Muscle of arm (tissue), 12 donors: ENCODE measurements around the gene PLIN5. TPM values are rescaled to one million over a fixed set of nuclear protein-coding genes. Genes with fewer than 3 reads are reported as not detected.
"Not testable (repeated sequence)": the region's sequence is repeated elsewhere in the genome, so short reads cannot be mapped to it uniquely, and the experiment has no call there.

Experiments used
- DNase-seq: peaks from one replicate; pipeline ENCODE4 v3.0.0-alpha.2; 2013
- polyA plus RNA-seq, 12 donors: library from polyadenylated mRNA; unstranded; fragments of 120-200 nt; gene quantifications; one replicate each; pipeline ENCODE4 v1.2.1, GENCODE V29; 2013; ENCODE audit not compliant: insufficient read length in 12 of 12

The PLIN5 gene
- polyA plus RNA-seq, 12 donors: 0.61 to 3.7 (median 2.5) TPM; not detected in 2

GRCh38 chr19:4570402-4570801, 35.4 kb upstream of the PLIN5 start:
- DNase-seq: no peak

- DNase-seq: no peak
Observed at GRCh38 chr19:4568886-4569285, 33.9 kb upstream of the PLIN5 start.

DNA sequence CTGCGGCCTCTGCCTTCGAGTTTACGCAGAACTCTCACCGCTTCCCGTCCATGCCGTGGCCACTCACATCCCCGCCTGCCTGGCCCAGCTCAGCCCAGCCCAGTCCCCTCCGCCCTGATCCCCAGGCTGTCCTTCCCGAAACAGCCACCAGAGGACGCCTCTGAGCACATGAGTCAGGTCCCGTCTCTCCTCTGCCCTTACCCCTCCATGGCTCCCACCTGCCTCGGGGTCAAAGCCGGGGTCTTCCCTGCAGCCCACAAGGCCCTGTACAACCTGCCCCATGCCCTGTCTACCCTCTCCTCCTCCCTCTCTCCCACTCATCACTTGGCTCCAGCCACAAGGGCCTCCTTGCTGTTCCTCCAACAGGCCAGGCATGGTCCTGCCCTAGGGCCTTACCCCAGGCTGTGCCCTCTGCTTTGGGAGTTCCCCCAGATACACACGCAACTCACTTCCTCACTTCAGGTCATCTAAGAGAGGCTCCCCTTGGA, 32.6 kb upstream of the PLIN5 start:
- peak; percentile 62 for DNase-seq

GRCh38 chr19:4566402-4567051, 31.5 kb upstream of the PLIN5 start:
- DNase-seq: no peak

- not testable (repeated sequence) for DNase-seq
Observed at GRCh38 chr19:4563562-4563961, 28.5 kb upstream of the PLIN5 start.

- not testable (repeated sequence) for DNase-seq
Observed at GRCh38 chr19:4562085-4562484, 27.1 kb upstream of the PLIN5 start.

GRCh38 chr19:4559569-4559968, 24.5 kb upstream of the PLIN5 start, which contains the start of gene SEMA6B:
Gene SEMA6B, minus strand, starts transcription at chr19:4559684. Its CDS starts 1,227 bp downstream, at chr19:4558457.
- DNase-seq: no peak

DNA sequence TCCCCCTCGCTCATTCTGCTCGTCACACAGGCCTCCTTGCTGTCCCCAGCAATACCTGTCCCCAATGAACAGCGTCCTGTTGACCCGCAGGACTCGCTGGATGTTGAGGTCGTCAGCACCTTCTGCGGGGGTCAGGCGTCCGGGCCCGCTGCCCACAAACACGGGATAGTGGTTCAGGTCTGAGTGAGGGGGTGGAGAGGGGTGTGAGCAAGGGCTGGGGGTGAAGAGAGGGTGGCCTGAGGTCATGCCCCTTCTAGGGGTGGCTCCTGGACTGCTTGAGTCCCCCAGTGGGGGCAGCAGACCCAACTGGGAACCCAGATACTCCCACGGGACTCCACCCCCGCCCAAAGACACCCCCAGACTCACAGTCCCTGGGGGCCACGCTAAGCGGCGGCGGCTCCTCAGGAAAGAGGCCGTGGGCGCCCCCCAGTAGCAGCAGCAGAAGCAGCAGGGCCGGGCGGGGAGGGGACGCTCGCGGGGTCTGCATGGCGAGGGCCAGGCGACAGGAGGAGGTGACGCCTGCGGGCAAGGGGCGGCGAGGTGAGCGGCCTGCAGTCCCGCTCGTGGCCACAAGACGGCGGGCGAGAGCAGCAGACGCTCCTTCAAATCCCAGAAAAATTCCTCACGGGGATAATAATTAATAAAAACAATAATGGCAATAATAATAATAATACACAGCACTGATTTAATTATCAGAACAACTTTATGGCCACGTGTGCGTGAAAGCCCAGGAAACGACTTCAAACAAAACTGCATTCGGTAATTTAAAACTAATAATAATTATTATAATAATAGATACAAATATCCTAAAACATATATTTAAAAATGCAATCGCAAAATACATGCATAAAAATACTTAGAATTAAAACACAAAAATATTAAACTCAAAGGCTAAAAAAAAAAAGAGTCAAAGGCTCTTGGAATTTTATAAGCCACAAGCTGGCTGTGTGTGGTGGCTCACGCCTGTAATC, 23.2 kb upstream of the PLIN5 start:
- no peak for DNase-seq

DNA sequence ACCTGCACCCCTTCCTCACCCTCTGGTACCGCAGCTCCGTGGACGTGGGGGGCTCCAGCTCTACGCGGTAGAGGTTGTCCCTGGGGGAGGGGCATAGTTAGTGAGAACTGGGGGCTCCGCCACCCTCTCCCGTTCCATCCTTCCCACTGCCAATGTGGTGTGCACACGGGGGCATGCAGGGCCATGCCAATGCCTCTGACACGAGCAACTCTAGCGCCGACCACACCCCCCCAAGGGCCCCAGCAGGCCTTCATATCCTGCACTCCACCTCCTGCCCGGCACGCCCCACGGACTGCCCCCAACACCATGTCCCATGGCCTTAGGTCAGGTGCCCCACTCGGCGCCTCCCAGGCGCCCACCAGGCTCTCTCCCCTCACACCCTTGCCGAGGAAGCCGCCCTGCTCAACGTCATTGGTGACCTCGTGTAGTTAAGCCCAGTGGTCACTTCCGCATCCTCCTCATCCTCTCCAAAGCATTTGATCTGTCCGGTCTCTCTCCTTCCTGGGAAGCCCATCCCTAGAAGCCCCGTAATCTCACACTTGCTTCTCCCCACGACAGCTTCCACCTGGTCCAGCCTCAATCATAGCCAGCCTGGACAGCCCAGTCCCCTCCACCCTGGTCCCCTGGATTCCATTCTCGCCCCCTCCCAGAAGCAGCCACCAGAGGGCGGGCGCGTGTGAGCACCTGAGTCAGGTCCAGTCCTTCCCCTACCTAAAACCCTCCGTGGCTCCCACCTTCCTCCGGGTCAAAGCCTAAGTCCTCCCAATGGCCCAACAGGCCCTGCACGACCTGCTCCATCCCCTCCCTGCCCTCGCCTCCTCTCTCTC, 22.3 kb upstream of the PLIN5 start:
- DNase-seq: no peak

DNA sequence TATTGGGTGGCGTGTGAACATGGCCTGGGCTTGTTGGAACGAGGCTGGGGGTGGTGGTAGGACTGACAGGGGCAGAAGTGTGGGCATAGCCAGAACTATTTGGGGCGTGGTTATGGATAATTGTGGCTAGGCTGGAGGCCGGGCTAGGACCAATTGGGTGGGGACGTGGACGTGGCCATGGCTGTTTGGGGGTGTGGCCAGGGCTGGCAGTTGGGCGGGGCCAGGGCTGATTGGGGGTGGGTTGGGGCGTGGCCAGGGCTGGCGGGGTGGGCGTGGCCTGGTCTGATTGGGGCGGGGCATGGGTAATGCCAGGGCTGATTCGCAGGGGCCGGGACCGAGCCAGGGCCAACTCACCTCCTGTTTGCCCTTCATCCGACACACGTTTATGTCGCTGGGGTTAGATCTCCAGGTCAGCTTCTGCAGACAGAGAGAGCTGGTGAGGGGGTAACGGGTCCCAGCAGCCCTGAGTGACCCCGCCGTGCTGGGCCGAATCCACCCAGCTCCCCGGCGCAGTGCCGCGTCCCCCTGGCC, 21.6 kb upstream of the PLIN5 start:
- DNase-seq: no peak

DNA sequence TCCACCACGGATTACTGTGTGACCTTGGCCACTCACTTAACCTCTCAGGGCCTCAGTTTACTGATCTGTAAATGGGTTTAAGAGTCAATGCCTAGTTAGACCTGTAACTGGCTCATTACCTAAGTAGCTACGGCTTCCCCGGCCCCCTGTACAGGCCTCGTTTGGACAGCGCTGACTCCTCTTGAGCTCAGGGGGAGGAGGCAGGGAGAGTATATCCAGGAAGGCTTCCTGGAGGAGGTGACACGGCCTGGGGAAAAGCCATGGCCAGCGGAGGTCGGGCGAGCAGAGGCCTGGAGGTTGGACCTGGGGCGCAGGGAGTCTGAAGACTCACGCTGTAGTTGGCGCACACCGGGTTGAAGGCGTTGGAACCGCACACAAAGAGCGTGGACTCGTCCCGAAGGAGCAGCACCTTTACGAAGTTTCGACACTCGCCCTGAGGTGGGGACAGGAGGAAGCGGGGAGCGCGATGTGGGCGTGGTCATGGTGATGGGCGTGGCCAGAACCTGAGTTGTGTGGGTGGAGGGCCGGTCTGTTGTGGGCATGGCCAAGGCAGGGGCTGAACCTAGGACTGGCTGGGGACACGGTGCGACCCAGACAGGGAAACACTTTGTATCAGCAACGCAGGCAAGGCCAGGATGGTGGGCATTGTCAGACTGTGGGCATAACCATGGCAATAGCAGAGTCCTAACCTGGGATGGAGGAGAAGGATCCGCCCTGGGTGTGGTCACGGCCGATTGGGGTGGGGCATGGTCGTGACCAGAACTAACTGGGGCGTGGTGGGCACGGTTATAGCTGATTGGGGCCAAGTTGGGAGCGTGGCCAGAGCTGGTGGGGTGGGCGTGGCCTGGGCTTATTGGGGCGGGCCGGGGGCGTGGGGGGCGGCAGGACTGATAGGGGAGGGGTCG, 20.9 kb upstream of the PLIN5 start:
- no peak for DNase-seq

GRCh38 chr19:4554717-4555116, 19.7 kb upstream of the PLIN5 start:
- DNase-seq: no peak

DNA sequence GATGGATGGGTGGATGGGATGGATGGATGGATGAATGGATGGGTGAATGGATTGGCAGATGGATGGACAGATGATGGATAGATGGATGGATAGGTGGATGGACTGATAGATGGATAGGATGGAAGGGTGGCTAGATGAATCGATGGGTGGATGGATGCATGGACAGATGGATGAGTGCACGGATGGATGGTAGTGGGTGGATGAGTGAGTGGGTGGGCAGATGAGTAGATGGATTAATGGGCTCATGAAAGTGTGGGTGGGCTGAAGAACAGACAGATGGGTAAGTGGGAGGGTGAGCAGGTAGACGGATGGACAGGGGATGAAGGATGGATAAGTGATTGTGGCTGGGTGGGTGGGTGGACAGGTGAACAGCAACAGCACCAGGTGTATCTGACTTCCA, 18.8 kb upstream of the PLIN5 start:
- DNase-seq: no peak

- DNase-seq: no peak
Observed at GRCh38 chr19:4553092-4553695, 18.2 kb upstream of the PLIN5 start.

- no peak for DNase-seq
Observed at GRCh38 chr19:4552525-4552819, 17.4 kb upstream of the PLIN5 start.

GRCh38 chr19:4550479-4551050, 15.5 kb upstream of the PLIN5 start:
- no peak for DNase-seq

- no peak for DNase-seq
Observed at GRCh38 chr19:4550018-4550417, 15.0 kb upstream of the PLIN5 start.

- no peak for DNase-seq
Observed at GRCh38 chr19:4548238-4548584, 13.2 kb upstream of the PLIN5 start.

- DNase-seq: no peak
Observed at GRCh38 chr19:4547303-4548237, 12.5 kb upstream of the PLIN5 start.
